Loucy (cell line): ENCODE data around the gene ZNF791.

Experiments used
- EZH2phosphoT487 ChIP-seq: fragments of 200-600 bp; IDR thresholded peaks from 2 replicates; pipeline ENCODE4 v1.6.1; 2018; ENCODE audit warnings: antibody characterized with exemption, mild to moderate bottlenecking, moderate library complexity, borderline replicate concordance
- TF ChIP-seq, protein P1 (sequence below): fragments of 200-600 bp; sonication (generic); conservative IDR thresholded peaks from 2 replicates; pipeline ENCODE4 v1.5.1; 2014; ENCODE audit warnings: mild to moderate bottlenecking, antibody characterized with exemption, low read length

GRCh38 chr19:12660980-12661379 is 50.3 kb downstream of the ZNF791 start:
- TF ChIP-seq, protein P1, sequence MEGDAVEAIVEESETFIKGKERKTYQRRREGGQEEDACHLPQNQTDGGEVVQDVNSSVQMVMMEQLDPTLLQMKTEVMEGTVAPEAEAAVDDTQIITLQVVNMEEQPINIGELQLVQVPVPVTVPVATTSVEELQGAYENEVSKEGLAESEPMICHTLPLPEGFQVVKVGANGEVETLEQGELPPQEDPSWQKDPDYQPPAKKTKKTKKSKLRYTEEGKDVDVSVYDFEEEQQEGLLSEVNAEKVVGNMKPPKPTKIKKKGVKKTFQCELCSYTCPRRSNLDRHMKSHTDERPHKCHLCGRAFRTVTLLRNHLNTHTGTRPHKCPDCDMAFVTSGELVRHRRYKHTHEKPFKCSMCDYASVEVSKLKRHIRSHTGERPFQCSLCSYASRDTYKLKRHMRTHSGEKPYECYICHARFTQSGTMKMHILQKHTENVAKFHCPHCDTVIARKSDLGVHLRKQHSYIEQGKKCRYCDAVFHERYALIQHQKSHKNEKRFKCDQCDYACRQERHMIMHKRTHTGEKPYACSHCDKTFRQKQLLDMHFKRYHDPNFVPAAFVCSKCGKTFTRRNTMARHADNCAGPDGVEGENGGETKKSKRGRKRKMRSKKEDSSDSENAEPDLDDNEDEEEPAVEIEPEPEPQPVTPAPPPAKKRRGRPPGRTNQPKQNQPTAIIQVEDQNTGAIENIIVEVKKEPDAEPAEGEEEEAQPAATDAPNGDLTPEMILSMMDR = no peak
- no peak for TF ChIP-seq EZH2phosphoT487
